ENCODE measurements around the gene C16orf78. TPM values are rescaled to one million over a fixed set of nuclear protein-coding genes. Genes with fewer than 3 reads are reported as not detected.

Gene C16orf78
- total and polyA plus RNA-seq, 4 donors: not detected

DNA sequence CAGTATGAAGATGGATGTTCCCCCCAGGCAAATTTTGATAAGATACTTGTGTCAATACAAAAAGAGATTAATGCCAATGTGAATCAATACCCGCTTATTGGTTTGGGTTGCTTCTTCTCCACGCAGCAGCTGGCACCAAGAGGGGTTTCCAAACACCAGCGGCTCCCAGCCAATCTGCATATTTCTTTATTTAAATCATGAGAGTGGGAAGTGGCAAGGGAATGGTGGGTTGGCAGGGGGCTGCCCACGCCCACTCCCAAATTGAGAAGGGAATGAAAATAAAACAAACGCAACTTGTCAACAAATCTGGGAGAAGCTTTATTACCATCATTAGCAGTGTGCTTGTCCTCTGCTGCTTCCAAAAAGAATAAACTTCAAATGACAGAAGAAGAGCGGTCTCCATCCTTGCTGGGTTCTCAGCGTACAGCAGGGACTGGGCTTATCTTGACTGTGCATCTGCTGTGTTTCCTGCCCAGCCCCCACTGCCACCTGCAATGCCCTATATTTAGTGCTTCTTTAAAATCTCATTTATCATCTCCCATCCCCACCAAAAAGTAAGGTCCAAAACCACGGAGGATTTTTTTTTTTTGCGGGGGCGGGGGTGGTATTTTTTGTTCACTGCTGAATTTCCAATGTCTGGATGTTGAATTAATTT, 34.9 kb upstream of the C16orf78 start:
- Histone ChIP-seq H3K9ac (ENCODE audit: insufficient read depth in 1 of 2, low read length in 2 of 2) (no peak overlapping the region), H3K4me3 (no peak overlapping the region), H3K36me3 (ENCODE audit: control insufficient read depth in 4 of 4, insufficient read depth in 4 of 4, low read length in 4 of 4) (no peaks in the 10 kb centered on the region), H3K27ac (ENCODE audit: low read depth in 1 of 2, low read length in 1 of 2) (no peak overlapping the region), H3K27me3 (ENCODE audit: control insufficient read depth in 3 of 3, insufficient read depth in 3 of 3, low read length in 2 of 3) (no peaks in the 10 kb centered on the region), H3K4me1 (ENCODE audit: control insufficient read depth in 5 of 5, insufficient read depth in 5 of 5, low read length in 5 of 5) (no peaks in the 10 kb centered on the region), H3K9me3 (ENCODE audit: control insufficient read depth in 4 of 4, insufficient read depth in 3 of 4, low read length in 3 of 4) (no peaks in the 10 kb centered on the region)
- 33 to 56% methylated on average over 10 of the region's 10 CpGs for WGBS, 2 donors
- no peak for ATAC-seq (ENCODE audit: insufficient read depth, low FRiP score)
- no peak for DNase-seq
- TF ChIP-seq, protein P1, sequence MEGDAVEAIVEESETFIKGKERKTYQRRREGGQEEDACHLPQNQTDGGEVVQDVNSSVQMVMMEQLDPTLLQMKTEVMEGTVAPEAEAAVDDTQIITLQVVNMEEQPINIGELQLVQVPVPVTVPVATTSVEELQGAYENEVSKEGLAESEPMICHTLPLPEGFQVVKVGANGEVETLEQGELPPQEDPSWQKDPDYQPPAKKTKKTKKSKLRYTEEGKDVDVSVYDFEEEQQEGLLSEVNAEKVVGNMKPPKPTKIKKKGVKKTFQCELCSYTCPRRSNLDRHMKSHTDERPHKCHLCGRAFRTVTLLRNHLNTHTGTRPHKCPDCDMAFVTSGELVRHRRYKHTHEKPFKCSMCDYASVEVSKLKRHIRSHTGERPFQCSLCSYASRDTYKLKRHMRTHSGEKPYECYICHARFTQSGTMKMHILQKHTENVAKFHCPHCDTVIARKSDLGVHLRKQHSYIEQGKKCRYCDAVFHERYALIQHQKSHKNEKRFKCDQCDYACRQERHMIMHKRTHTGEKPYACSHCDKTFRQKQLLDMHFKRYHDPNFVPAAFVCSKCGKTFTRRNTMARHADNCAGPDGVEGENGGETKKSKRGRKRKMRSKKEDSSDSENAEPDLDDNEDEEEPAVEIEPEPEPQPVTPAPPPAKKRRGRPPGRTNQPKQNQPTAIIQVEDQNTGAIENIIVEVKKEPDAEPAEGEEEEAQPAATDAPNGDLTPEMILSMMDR (IDR thresholded peaks at IDR 0.05; ENCODE audit: control extremely low read depth, extremely low read depth): no peak

DNA sequence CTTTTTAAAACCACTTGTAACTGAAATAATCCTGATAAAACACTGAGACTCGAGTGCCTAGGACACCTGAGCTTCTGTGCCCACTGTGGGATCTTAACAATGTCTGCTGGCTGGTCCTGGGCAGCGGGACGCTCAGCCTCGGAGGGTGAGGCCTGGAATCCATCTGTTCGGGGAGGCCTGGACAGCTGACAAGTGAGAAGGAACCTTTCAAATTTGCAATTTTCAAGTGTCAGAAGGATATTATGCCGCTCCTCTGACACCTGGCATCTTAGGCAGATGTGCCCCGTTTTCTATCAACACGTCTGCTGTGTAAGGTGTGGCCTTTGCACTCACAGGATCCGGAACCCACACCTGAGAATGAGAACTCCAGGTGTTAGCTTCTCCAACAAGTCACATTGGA, 33.1 kb upstream of the C16orf78 start:
- no peaks in the 10 kb centered on the region for H3K27me3 ChIP-seq (ENCODE audit: control insufficient read depth in 3 of 3, insufficient read depth in 3 of 3, low read length in 2 of 3)
- no peak for DNase-seq
- 79 to 89% methylated on average over 9 of the region's 9 CpGs for WGBS, 2 donors
- H3K9me3 ChIP-seq (ENCODE audit: control insufficient read depth in 4 of 4, insufficient read depth in 3 of 4, low read length in 3 of 4): no peaks in the 10 kb centered on the region
- no peaks in the 10 kb centered on the region for H3K4me1 ChIP-seq (ENCODE audit: control insufficient read depth in 5 of 5, insufficient read depth in 5 of 5, low read length in 5 of 5)
- H3K36me3 ChIP-seq (ENCODE audit: control insufficient read depth in 4 of 4, insufficient read depth in 4 of 4, low read length in 4 of 4): no peaks in the 10 kb centered on the region
- ATAC-seq (ENCODE audit: insufficient read depth, low FRiP score): no peak
- H3K9ac ChIP-seq (ENCODE audit: insufficient read depth in 1 of 2, low read length in 2 of 2): no peak overlapping the region
- no peak overlapping the region for H3K4me3 ChIP-seq
- no peak overlapping the region for H3K27ac ChIP-seq (ENCODE audit: low read depth in 1 of 2, low read length in 1 of 2)
- TF ChIP-seq, protein P1 (IDR thresholded peaks at IDR 0.05; ENCODE audit: control extremely low read depth, extremely low read depth): no peak

DNA sequence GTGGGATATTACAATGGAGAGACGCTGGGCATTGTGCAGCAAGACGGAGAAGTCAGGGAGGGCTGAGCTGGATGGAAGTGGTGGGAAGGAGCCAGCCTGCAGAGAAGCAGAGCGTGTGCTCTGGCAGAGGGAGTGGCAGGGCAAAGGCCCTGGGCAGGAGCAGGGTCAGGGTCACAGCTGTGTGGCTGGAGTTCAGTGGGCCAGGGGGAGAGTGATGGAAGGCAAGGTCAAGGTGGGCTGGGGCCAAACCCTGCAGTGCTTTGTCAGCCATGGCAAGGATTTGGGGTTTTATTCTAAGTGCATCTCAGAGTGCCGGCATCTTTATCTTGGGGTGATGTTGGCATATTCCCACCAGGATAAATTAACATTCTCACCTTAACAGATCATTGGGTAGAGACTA, 31.9 kb upstream of the C16orf78 start:
- Histone ChIP-seq H3K9ac (ENCODE audit: insufficient read depth in 1 of 2, low read length in 2 of 2) (no peak overlapping the region), H3K27me3 (ENCODE audit: control insufficient read depth in 3 of 3, insufficient read depth in 3 of 3, low read length in 2 of 3) (no peaks in the 10 kb centered on the region), H3K36me3 (ENCODE audit: control insufficient read depth in 4 of 4, insufficient read depth in 4 of 4, low read length in 4 of 4) (no peaks in the 10 kb centered on the region), H3K9me3 (ENCODE audit: control insufficient read depth in 4 of 4, insufficient read depth in 3 of 4, low read length in 3 of 4) (no peaks in the 10 kb centered on the region), H3K4me3 (no peak overlapping the region), H3K27ac (ENCODE audit: low read depth in 1 of 2, low read length in 1 of 2) (no peak overlapping the region), H3K4me1 (ENCODE audit: control insufficient read depth in 5 of 5, insufficient read depth in 5 of 5, low read length in 5 of 5) (no peaks in the 10 kb centered on the region)
- DNase-seq: no peak
- TF ChIP-seq, protein P1 (IDR thresholded peaks at IDR 0.05; ENCODE audit: control extremely low read depth, extremely low read depth): no peak
- 77 to 79% methylated on average over 4 of the region's 4 CpGs for WGBS, 2 donors
- ATAC-seq (ENCODE audit: insufficient read depth, low FRiP score): no peak
